Stimulated activated CD8-positive, alpha-beta memory T cell treated with anti-CD3 and anti-CD28 coated beads, Interleukin-2, amount 100 ng/mL, for 48 hours (primary cell): ENCODE data around the gene SPATA1.
"Not testable (repeated sequence)": the region's sequence is repeated elsewhere in the genome, so short reads cannot be mapped to it uniquely, and the experiment has no call there.

Experiments used
- DNase-seq, 2 donors: peaks; one replicate each; pipeline ENCODE4 v3.0.0-alpha.2; 2020; ENCODE audit warnings: low read depth in 2 of 2

The SPATA1 gene

DNA sequence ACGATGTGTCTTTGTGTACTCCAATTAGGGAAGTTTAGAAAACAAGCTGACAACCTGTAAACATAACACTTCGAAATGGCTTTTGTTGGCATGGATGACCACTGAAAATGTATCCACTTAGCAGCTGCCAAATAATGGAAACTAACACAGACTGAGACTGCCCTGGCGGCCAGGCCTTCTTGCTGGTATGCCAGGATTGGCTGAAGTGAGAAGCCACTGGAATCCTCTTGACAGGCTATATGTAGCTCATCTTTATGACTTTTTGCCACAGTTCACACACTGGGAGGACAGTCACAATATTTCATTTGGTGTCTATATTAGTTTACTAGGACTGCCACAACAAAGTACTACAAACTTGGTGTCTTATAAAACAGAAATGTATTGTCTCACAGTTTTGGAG, 80.9 kb downstream of the SPATA1 start:
- no peak for DNase-seq

DNA sequence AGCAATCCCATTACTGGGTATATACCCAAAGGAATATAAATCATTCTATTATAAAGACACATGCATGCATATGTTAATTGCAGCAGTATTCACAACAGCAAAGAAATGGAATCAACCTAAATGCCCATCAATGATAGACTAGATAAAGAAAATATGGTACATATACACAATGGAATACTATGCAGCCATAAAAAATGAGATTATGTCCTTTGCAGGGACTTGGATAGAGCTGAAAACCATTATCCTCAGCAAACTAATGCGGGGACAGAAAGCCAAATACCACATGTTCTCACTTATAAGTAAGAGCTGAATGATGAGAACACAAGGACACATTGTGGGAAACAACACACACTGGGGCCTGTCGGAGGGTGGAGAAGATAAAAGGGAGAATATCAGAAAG, 88.8 kb downstream of the SPATA1 start:
- DNase-seq: not testable (repeated sequence)

DNA sequence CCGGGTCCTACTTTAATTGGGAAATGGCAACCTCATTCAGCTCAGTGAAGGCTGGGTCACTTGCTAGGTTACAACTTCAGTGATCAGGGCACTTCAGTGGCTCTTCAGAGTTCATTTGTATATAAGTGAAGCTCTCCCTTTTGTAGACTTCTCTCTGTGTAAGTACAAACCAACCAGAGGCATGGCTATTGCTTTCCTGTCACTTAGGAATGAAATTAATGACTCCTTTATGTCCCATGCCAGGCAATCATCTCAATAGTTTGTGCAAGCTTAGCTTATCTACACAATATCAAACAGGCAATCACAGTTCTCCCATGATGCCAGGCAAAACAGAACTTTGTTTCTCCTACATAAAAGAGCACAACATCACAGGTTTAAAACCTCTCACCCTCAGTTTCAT, 90.8 kb downstream of the SPATA1 start:
- DNase-seq: no peak

DNA sequence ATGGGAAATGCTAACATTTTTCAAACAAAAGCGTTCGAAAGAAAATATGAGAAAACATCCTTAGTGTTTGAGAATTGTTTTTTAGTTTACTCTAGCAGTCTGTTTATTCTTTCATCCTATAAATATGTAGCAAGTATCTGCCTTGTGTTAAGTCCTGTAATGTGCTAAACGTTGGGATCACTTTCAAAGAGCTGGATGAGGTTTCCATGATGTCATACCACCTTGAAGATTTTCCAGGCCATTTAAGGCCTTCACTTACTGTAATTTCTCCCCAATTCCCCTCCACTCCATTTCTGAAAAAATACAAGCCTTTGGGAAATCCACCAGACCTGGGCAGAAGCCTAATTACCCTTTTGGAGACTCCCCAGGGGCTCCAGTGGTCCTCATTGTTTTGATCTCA, 92.2 kb downstream of the SPATA1 start:
- DNase-seq: no peak

DNA sequence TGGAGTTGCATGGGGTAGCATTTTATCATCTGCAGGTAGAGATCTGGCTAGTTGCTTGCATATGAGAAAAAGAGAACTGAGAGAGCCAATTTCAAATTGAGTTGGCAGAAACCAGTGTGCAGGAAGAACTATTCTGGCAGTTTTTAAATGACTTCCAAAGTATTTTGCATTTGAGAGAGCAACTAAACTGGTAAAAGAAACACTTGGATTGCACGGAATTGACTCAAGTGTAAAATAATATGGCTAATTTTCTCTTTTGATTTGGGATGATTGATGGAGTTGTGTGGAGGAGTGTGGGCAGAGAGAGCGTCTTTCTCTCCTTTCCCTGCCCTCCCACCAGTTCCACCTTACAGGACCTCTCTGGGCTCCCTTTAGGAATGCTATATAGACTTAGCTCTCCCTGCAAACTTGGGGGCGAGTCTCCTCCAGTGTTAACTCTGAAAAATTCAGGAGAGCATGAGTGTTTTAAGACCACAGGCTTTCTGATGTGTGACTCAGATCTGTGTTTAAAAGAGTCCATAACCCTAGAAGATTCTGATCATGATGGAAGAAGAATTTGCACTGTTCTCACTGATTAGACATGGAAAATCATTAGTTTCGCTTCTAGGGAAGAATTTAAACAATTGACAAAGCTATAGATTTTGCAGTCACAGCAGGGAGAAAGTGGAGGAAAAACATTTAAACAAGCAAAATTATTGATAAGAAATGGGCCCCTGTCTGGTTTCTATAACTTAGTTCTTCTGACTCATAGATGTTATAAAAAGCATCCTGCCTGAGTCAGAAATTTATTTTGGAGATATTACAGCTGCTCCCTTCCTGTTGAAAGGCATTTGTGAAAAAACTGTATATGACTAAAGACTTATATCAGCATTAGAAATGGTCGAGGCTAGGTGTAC, 92.9 kb downstream of the SPATA1 start:
- no peak for DNase-seq

DNA sequence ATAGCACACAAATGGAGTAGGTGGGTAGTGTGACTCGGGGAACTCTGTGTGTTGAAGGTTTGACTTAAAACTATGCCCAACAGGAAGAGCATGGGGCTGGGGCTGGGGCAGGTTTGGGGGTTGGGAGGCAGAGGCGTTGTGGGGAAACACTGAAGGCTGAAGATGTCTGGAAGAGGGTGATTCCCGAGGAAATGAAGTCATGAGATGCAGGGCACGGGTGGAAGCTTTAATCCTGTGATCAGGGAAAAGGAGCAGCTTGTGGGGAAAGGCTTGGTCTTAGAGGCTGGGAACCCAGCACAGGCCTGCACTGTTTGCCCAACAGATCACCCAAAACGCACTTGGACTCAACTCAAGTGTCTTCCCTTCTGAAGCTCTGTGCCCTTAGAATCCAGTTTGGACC, 94.6 kb downstream of the SPATA1 start:
- no peak for DNase-seq

DNA sequence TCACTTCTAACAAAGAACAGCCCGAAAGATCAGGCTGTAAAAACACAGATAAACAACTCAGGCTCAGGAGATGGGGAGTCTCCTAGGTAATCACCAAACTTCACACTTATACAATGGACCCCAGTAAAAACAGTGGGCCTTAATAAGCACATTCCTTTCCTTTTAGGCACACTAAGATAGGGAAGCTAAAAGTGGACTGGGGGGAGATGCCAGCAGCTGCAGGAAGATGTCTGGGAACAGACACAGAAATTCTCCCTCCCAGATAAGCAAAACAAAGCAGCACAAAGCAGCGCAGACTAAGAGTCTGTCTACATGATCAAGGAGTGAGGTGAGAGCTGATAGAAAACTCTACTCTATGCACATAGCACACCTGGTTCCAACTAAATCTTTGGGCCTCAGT, 97.0 kb downstream of the SPATA1 start:
- DNase-seq: no peak

DNA sequence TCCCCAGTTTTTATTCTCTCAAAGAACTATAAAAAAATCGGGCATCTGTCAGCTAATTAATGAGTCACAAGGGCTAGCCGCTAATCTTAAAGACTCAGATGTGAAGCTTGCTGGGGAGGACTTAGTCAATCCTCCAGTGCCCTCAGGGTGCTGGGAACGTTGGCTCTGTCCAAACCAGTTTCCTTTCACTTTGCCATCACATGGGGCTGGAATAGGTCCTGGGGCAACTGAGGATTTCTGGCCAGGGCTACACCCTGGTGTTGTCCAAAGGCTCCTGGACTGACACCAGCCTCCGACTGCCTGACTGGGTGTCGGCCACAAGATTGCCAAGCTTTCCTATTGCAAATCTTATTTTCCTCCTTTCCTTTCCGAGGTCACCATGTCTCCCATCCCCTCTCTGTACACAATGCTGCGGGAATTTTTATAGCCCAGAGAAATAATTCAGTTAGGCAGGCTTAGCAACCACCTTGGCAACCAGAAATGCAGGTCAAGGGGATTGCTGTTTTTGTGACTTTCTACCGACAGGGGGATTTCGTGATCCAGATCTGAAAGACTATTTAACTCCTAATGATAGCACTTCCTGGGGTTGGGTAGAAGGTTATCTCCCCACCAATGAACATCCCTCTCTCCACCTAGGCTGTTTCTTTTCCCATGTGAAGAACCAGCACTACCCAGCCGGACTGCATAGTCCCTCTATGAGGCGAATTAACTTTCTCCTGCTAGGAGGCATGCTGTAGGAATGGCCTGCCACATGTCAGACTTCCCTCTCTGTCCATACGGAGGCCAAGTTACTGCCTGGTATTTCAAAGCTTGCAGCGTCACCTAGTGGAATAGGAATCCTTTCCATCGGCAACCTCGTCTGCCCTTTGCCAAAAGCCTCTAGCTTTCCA, 98.0 kb downstream of the SPATA1 start:
- no peak for DNase-seq

DNA sequence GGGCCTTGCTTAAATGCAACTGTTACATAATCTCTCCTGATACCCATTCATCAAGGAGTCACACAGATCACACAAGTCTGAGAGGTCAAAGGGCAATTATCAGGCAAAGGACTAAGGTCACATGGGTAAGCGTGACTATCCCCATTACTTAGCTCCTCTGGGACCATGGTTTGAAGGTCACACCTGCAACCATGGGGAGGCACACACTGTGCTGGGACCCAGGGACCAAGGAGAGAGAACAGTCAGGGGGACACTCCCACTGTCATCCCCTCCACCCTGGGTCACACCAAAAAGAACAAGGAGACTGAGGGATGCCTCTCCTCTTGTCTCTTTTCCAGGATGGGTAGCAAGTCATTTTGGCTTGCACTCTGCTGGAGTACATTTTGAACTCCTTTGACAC, 99.0 kb downstream of the SPATA1 start:
- no peak for DNase-seq

DNA sequence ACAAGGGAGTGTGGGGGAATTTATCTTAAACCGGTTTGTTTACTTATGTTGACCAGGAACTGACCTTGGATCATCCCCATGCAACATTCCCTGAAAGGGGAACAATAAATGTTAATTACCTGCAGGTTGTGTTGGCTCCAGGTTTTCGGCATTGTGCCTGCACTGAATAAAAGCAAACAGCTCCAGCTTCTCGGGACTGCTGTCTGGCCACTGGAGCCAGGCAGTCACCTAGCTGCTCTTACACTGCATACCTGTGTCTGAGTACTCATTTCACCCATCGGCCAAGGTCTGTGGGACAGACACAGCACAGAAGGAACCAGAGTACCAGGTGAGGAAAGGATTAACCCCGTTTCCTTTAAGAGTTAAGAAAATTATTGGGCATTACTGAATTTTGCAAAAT, 100.8 kb downstream of the SPATA1 start:
- DNase-seq: no peak

DNA sequence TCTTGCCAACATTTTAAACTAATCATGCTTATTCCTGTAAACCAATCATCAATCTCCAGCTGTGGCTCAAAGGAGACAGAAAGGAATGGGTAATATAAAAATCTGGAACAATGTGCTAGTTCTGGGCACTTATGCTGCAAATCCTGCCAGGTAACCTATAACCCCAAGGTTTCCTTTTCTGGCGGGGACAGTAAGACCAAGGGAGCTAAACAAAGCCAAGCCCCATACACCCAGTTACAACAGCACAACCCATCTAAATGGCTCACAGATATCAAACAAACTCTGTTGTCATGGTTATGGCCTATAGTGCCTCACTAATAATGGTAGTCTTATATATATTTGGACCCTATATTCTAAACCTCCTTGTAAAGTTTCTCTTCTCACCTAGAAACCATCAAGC, 104.9 kb downstream of the SPATA1 start:
- DNase-seq: no peak

DNA sequence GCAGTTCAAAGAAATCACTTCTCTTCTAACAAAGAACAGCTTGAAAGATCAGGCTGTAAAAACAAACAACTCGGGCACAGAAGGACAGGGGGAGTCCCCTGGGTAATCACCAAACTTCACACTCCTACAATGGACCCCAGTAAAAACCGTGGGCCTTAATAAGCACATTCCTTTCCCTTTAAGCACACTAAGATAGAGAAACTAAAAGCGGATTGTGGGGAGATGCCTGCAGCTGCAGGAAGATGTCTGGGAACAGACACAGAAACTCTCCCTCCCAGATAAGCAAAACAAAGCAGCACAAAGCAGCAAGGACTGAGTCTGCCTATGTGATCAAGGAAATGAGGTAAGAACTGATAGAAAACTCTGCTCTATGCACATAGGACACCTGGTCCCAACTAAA, 105.6 kb downstream of the SPATA1 start:
- DNase-seq: no peak

DNA sequence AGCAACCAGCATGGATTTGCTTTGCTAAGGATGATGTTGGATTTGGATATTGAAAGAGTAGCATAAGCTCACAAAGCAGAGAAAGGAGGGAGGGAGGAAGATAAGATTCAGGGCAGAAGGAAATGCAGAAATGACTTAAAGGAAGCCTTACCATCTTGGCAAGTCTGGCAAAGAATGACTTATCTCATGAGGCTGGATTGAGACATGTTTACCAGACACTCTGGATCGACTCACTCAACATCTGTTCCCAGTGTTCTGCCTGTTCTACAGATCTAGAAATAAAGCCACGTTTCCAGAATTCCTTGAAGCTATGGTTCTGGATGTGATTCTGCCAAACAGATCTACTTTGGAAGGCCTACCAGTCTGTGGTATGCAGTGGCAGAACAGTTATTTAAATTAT, 106.8 kb downstream of the SPATA1 start:
- DNase-seq: no peak

DNA sequence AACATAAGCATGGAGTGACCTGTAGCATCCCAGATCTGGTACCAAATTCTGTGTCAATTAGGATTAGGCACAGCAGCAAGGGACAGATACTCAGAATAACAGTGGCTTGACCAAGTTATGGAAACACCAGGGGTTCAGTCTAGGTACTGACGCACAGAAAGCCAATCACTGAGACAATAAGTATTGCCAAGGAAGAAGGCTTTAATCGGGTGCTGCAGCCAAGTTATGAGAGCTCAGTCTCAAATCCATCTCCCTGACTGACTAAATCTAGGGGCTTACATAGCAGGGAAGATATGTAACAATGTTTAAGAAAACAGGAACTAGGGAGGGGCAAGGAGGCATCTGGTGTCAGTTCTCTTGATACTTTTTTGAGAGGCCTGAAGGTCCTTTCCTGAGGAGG, 107.7 kb downstream of the SPATA1 start:
- DNase-seq: no peak

DNA sequence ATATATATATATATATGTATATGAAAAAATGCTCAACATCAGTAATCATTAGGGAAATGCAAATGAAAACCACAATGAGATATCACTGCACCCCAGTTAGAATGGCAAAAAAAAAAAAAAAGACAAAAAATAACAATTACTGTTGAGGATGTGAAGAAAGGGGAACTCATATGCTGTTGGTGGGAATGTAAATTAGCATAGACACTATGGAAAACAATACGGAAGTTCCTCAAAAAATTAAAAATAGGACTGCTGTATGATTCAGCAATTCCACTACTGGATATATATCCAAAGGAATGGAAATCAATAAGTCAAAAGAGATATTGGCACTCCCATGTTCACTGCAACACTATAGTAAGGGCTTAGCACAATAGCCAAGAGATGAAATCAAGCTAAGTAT, 109.6 kb downstream of the SPATA1 start:
- no peak for DNase-seq
